ENCODE data around the gene FAM216A. TPM values are rescaled to one million over a fixed set of nuclear protein-coding genes. Genes with fewer than 3 reads are reported as not detected.

FAM216A gene
- total RNA-seq, 1 donor from 2014 or later: 3.1 TPM

DNA sequence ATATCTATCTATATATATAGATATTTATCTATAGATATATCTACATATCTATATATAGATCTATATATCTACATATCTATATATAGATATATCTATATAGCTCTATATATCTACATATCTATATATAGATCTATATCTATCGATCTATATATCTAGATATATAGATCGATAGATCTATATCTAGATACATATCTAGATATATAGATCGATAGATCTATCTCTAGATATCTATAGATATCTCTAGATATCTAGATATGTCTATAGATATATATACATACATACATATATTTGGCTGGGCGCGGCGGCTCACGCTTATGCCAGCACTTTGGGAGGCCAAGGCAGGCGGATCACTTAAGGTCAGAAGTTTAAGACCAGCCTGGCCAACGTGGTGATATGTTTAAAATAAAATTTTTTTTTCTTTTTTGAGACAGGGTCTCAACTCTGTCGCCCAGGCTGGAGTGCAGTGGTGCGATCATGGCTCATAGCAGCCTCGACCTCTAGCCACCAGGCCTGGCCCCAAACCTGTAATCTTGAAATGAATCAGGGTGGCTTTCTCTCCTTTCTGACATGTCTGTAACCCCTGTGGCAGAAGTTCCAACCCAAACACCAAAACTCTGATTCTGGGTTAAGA is 36.6 kb upstream of the FAM216A start:
- intact Hi-C loops (cut with DNase I): loop anchor here (5.0 kb wide), 1 partner anchor 330 kb away; no protein-coding TSS in a partner anchor
- peaks cover 29% of the 10 kb centered on the region for H3K36me3 ChIP-seq
- TF ChIP-seq, protein P1, sequence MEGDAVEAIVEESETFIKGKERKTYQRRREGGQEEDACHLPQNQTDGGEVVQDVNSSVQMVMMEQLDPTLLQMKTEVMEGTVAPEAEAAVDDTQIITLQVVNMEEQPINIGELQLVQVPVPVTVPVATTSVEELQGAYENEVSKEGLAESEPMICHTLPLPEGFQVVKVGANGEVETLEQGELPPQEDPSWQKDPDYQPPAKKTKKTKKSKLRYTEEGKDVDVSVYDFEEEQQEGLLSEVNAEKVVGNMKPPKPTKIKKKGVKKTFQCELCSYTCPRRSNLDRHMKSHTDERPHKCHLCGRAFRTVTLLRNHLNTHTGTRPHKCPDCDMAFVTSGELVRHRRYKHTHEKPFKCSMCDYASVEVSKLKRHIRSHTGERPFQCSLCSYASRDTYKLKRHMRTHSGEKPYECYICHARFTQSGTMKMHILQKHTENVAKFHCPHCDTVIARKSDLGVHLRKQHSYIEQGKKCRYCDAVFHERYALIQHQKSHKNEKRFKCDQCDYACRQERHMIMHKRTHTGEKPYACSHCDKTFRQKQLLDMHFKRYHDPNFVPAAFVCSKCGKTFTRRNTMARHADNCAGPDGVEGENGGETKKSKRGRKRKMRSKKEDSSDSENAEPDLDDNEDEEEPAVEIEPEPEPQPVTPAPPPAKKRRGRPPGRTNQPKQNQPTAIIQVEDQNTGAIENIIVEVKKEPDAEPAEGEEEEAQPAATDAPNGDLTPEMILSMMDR (IDR thresholded peaks at IDR 0.05): no peak
- DNase-seq: peak; percentile 55
- H3K4me3 ChIP-seq: peak overlapping the region; percentile 56
- no peak for ATAC-seq
- H3K9me3 ChIP-seq: no peaks in the 10 kb centered on the region
- H3K4me1 ChIP-seq: peaks cover 3% of the 10 kb centered on the region
- peak overlapping the region; percentile 70 for H3K27ac ChIP-seq
- H3K27me3 ChIP-seq: no peaks in the 10 kb centered on the region

DNA sequence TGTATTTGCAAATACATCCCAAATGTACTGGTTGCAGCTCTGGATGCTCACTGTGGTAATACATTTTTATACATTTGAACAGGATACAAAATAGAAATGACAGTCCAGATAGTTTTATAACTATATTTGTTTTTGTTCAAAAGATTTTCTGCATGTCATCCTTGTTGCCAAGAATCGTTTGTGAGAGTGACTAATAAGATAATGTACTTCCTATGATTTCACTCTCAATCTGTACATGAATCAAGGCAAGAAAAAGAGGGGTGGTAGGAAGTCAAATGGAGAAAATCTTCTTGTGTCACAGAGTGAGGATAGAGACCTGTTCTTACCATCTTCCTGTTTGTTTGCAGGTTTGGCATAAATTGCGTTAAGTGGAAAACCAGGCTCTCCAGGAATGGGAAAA is 32.4 kb upstream of the FAM216A start:
- H3K27me3 ChIP-seq: no peaks in the 10 kb centered on the region
- H3K9me3 ChIP-seq: no peaks in the 10 kb centered on the region
- no peak overlapping the region for H3K27ac ChIP-seq
- no peak for DNase-seq
- TF ChIP-seq, protein P1 (IDR thresholded peaks at IDR 0.05): no peak
- ATAC-seq: no peak
- H3K4me1 ChIP-seq: peaks cover under 1% of the 10 kb centered on the region
- H3K36me3 ChIP-seq: peaks cover 70% of the 10 kb centered on the region
- intact Hi-C loops (cut with DNase I): no loop called here
- no peak overlapping the region for H3K4me3 ChIP-seq

DNA sequence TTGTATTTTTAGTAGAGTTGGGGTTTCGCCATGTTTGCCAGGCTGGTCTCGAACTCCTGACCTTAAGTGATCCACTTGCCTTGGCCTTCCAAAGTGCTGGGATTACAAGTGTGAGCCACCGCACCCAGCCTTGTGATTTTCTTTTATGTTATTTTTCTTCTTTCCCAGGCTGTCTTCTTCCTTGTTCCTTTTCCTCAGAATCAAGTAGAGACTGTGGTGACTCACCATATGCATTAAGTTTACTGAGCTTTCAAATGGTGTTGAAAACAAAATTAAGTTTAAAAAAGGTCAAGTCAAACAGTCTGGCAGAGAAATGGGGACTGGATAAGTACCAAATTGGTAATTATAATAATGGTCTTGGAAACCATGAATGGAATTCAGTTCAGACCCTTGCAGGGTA is 24.2 kb upstream of the FAM216A start:
- H3K9me3 ChIP-seq: no peaks in the 10 kb centered on the region
- peaks cover 25% of the 10 kb centered on the region for H3K4me1 ChIP-seq
- DNase-seq: peak; percentile 2
- intact Hi-C loops (cut with DNase I): no loop called here
- no peak for ATAC-seq
- TF ChIP-seq, protein P1 (IDR thresholded peaks at IDR 0.05): no peak
- peaks cover 82% of the 10 kb centered on the region for H3K36me3 ChIP-seq
- no peak overlapping the region for H3K27ac ChIP-seq
- H3K4me3 ChIP-seq: no peak overlapping the region
- H3K27me3 ChIP-seq: no peaks in the 10 kb centered on the region

DNA sequence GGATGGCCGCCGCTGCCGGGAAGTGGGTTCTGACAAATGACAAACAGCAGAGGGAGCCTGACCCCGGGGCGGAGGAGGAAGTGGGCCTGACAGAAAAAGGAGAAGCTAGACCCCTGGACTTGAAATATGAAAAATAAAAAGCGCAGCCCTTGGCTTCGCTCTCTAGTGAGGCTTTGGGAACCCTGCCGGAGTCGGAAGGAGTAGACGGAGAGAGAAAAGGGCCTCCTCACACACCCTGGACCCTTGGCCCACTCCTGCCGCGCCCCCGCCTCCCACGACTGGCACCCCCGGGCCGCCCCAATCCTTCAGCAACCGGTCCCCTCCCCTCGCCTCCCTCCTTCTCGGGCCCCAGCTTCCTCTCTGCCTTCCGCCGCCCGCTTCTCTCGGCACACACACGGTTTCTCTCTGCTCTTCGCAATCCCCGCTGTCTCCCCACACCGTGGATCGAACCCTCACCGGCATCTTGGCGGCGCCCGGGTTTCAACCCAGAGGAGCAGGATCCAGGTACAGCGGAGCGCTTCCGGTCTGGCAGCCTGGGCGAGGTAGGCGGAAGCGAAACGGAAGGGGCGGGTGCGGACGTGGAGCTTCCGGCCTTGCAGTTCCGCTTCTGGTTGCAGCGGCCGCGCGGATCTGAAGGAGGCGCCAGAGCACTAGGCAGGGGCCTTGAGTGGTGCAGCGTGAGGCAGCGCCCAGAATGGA is 18.7 kb upstream of the FAM216A start, which contains the start of gene ARPC3:
Gene ARPC3 (minus strand): TSS at position 539 of the 699 bp plus-strand sequence. CDS start 77 bp downstream, at position 462.
- Histone ChIP-seq H3K27ac (peak within 1 kb of the TSS; percentile 98), H3K4me3 (peak within 1 kb of the TSS; percentile 84), H3K4me1 (peaks cover 25% of the 10 kb centered on the region), H3K9me3 (no peaks in the 10 kb centered on the region), H3K27me3 (no peaks in the 10 kb centered on the region), H3K36me3 (peaks cover 56% of the 10 kb centered on the region)
- DNase-seq (peak; percentile 98), ATAC-seq (peak; percentile 99)
- intact Hi-C loops (cut with DNase I): no loop called here
- TF ChIP-seq, protein P1 (IDR thresholded peaks at IDR 0.05): peak; percentile 84

DNA sequence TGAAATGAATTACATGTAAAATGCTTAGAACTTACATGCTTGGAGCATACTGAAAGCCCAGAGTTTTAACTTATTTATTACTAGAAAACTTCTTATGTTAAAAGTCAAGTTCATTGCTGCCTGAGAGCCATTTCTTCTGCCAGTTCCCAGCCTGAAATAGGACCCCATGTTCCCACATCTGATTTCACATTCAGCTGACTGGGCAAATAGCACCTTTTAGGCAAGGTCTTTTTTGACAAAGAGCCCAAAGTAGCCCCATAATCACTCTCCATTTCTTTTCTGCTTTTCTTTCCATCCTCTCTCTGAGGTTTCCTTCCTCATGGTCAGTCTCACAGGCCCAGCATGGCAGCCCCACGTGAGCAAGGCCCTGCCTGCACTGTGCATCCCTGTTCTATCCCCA is 17.4 kb upstream of the FAM216A start:
- intact Hi-C loops (cut with DNase I): no loop called here
- Histone ChIP-seq H3K9me3 (no peaks in the 10 kb centered on the region), H3K36me3 (peaks cover 47% of the 10 kb centered on the region), H3K4me3 (no peak overlapping the region), H3K4me1 (peaks cover 30% of the 10 kb centered on the region), H3K27me3 (no peaks in the 10 kb centered on the region), H3K27ac (peak overlapping the region; percentile 14)
- DNase-seq (no peak), ATAC-seq (no peak)
- TF ChIP-seq, protein P1 (IDR thresholded peaks at IDR 0.05): no peak

Measured in upper lobe of right lung (tissue), 1 donor.